Measurements from ENCODE around the gene STT3B. TPM values are rescaled to one million over a fixed set of nuclear protein-coding genes. Genes with fewer than 3 reads are reported as not detected.

STT3B gene
- total and polyA plus RNA-seq, 2 of the 4 experiments (the other 2 are of a cell fraction): 45.5 to 86.4 TPM

DNA sequence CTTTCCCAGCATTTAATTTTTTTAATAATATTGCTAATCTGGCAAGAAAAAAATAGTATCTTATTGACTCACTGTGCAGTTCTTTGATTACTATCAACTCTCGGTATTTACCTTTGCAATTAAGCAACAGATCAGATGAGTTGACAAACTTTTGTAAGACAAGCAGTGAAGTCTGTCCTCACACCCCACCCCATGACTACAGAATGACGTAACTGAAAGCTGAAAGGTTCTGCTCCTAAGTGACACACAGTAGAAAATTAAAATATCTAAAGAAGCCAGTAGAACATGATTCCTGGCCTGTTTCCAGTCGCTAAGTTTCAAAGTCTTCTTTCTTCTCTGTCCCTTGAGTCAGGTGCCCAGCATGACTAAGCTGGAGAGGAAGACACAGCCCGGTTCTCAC is 135.5 kb downstream of the STT3B start:
- H2BK5ac ChIP-seq (ENCODE audit: low read depth, low read length, poor library complexity, severe bottlenecking): no peak overlapping the region
- H3K9ac ChIP-seq (ENCODE audit: low read depth, low read length): no peak overlapping the region
- H3K79me1 ChIP-seq (ENCODE audit: low read depth in 1 of 2, low read length in 2 of 2): no peaks in the 10 kb centered on the region
- no peak overlapping the region for H2BK20ac ChIP-seq (ENCODE audit: low read depth, low read length)
- H3K23ac ChIP-seq (ENCODE audit: low read depth, low read length): no peak overlapping the region
- H3K9me1 ChIP-seq (ENCODE audit: insufficient read depth, low read length): peaks cover 6% of the 10 kb centered on the region
- peaks cover 3% of the 10 kb centered on the region; the same call in 1 of the 2 replicates for H3K36me3 ChIP-seq (ENCODE audit: control insufficient read depth, insufficient read depth, low read length)
- no peak for DNase-seq
- no peak overlapping the region for H2BK15ac ChIP-seq (ENCODE audit: low read depth, low read length)
- H2BK120ac ChIP-seq (ENCODE audit: low read depth, low read length): no peak overlapping the region
- no peak overlapping the region for H3K14ac ChIP-seq (replicated peaks; ENCODE audit: low read depth, low read length)
- H2AFZ ChIP-seq (replicated peaks; ENCODE audit: low read length, poor library complexity): no peak overlapping the region
- no peaks in the 10 kb centered on the region for H3K9me3 ChIP-seq (ENCODE audit: control insufficient read depth, insufficient read depth, low read length)
- no TSS peak for BruUV-seq (replicated peaks)
- no peak overlapping the region for H4K91ac ChIP-seq (ENCODE audit: insufficient read depth, low read depth, low read length)
- intact Hi-C loops (cut with micrococcal nuclease) (no loop called here), in situ Hi-C loops (cut with MboI; ENCODE audit: low sequenced_read_pairs) (no loop called here), dilution Hi-C loops (cut with HindIII; ENCODE audit: low sequenced_read_pairs, unreplicated experiment) (no loop called here)
- ChIA-PET POLR2A (ENCODE audit: unreplicated experiment) (no interaction called here), CTCF (no interaction called here)
- 80% methylated on average over 1 of the region's 4 CpGs; no CpG with 5 or more reads in 1 of the 2 experiments for WGBS, 2 experiments (ENCODE audit: extremely low coverage in 2 of 2, insufficient read length in 1 of 2)
- H4K20me1 ChIP-seq (ENCODE audit: insufficient read depth, low read length): no peaks in the 10 kb centered on the region
- H2AK9ac ChIP-seq (replicated peaks; ENCODE audit: low read depth, low read length, poor library complexity): no peak overlapping the region
- H3K4ac ChIP-seq (ENCODE audit: low read depth, low read length): no peak overlapping the region
- no peak overlapping the region for H3K4me3 ChIP-seq (ENCODE audit: insufficient read depth, low read depth, low read length)
- H3K18ac ChIP-seq (ENCODE audit: low read depth, low read length): no peak overlapping the region
- H3K27ac ChIP-seq (ENCODE audit: insufficient read depth, low read length): no peak overlapping the region
- H3K27me3 ChIP-seq (ENCODE audit: control insufficient read depth, insufficient read depth, low read length): no peaks in the 10 kb centered on the region
- H4K8ac ChIP-seq (ENCODE audit: low read depth in 2 of 2, low read length in 2 of 2): no peak overlapping the region
- H3K56ac ChIP-seq (ENCODE audit: extremely low read depth, insufficient read depth, low read length): no peak overlapping the region
- no peak overlapping the region for H3K4me2 ChIP-seq (ENCODE audit: low read depth, low read length)
- no peak overlapping the region for H4K5ac ChIP-seq (ENCODE audit: low read depth, low read length)
- H2AK5ac ChIP-seq (ENCODE audit: low read depth, low read length): no peak overlapping the region
- TF ChIP-seq RFX5 (IDR thresholded peaks at IDR 0.05; ENCODE audit: low read depth, low read length) (no peak), USF2 (IDR thresholded peaks at IDR 0.05; ENCODE audit: low read depth, low read length) (no peak), RAD21 (IDR thresholded peaks at IDR 0.05; ENCODE audit: low read length) (no peak), CTCF (conservative IDR thresholded peaks at IDR 0.05; ENCODE audit: low read depth, low read length) (no peak), CEBPB (IDR thresholded peaks at IDR 0.05; ENCODE audit: low read depth, low read length) (no peak), POLR2A (IDR thresholded peaks at IDR 0.05; ENCODE audit: low read depth, low read length) (no peak), BHLHE40 (IDR thresholded peaks at IDR 0.05; ENCODE audit: low read depth, low read length) (no peak), CHD1 (IDR thresholded peaks at IDR 0.05; ENCODE audit: low read depth, low read length) (no peak), FOS (IDR thresholded peaks at IDR 0.05; ENCODE audit: low read depth, low read length) (no peak), RCOR1 (IDR thresholded peaks at IDR 0.05; ENCODE audit: insufficient replicate concordance, low read length) (no peak), SMC3 (IDR thresholded peaks at IDR 0.05; ENCODE audit: low read depth, low read length) (no peak), MAZ (IDR thresholded peaks at IDR 0.05; ENCODE audit: borderline replicate concordance, low read depth, low read length) (no peak), MAFK (IDR thresholded peaks at IDR 0.05; ENCODE audit: low read depth, low read length) (no peak), NFE2L2 (IDR thresholded peaks at IDR 0.05; ENCODE audit: low read depth, low read length) (no peak), MXI1 (IDR thresholded peaks at IDR 0.05; ENCODE audit: borderline replicate concordance, low read depth, low read length) (no peak)
- TF ChIP-seq, protein P1, sequence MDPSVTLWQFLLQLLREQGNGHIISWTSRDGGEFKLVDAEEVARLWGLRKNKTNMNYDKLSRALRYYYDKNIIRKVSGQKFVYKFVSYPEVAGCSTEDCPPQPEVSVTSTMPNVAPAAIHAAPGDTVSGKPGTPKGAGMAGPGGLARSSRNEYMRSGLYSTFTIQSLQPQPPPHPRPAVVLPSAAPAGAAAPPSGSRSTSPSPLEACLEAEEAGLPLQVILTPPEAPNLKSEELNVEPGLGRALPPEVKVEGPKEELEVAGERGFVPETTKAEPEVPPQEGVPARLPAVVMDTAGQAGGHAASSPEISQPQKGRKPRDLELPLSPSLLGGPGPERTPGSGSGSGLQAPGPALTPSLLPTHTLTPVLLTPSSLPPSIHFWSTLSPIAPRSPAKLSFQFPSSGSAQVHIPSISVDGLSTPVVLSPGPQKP (IDR thresholded peaks at IDR 0.05; ENCODE audit: borderline replicate concordance, low read depth, low read length): no peak
- no peak for ATAC-seq (ENCODE audit: low read depth)
- peaks cover 3% of the 10 kb centered on the region; the same call in 1 of the 2 replicates for H3K4me1 ChIP-seq (ENCODE audit: control insufficient read depth, insufficient read depth, low read length)
